GM12891 (cell line): ENCODE measurements around the gene GRIA3.

Source experiments
- PAX5 ChIP-seq: IDR thresholded peaks from 2 replicates; pipeline ENCODE4 v1.6.1; 2011; ENCODE audit warnings: low read length, moderate library complexity, mild to moderate bottlenecking; ENCODE audit not compliant: insufficient read depth, severe bottlenecking
- POLR2A ChIP-seq: IDR thresholded peaks from 2 replicates; pipeline ENCODE4 v1.6.1; 2011; ENCODE audit warnings: low read depth, low read length, control low read depth
- POLR2AphosphoS5 ChIP-seq: IDR thresholded peaks from 2 replicates; pipeline ENCODE4 v1.6.1; 2011; ENCODE audit warnings: low read depth, low read length, control low read depth
- TAF1 ChIP-seq: IDR thresholded peaks from 2 replicates; pipeline ENCODE4 v1.6.1; 2011; ENCODE audit warnings: low read depth, low read length, control low read depth

GRCh38 chrX:123331859-123332258 is 147.8 kb downstream of the GRIA3 start:
- TF ChIP-seq PAX5 = no peak
- TF ChIP-seq POLR2A = no peak
- no peak for TF ChIP-seq POLR2AphosphoS5
- no peak for TF ChIP-seq TAF1
